IPS-18a (cell line): Measurements from ENCODE around the gene RBBP4.

Experiments used
- H3K27ac ChIP-seq: one replicate; pipeline ENCODE4 v1.5.1; 2013; ENCODE audit warnings: low read length
- H3K27me3 ChIP-seq: one replicate; pipeline ENCODE4 v1.6.1; 2013; ENCODE audit warnings: mild to moderate bottlenecking, low read length; ENCODE audit not compliant: control insufficient read depth, insufficient read depth
- H3K36me3 ChIP-seq: one replicate; pipeline ENCODE4 v1.6.1; 2013; ENCODE audit warnings: low read depth, low read length; ENCODE audit not compliant: control insufficient read depth
- H3K4me1 ChIP-seq: one replicate; pipeline ENCODE4 v1.6.1; 2013; ENCODE audit warnings: low read depth, low read length; ENCODE audit not compliant: control insufficient read depth
- H3K4me3 ChIP-seq: one replicate; pipeline ENCODE4 v1.5.1; 2013; ENCODE audit warnings: low read length
- H3K9ac ChIP-seq: one replicate; pipeline ENCODE4 v1.6.1; 2013; ENCODE audit warnings: mild to moderate bottlenecking, low read length, moderate library complexity
- H3K9me3 ChIP-seq: one replicate; pipeline ENCODE4 v1.6.1; 2013; ENCODE audit warnings: low read depth, low read length; ENCODE audit not compliant: control insufficient read depth

RBBP4 gene

GRCh38 chr1:32650752-32651460, at the start of gene RBBP4:
TSS of gene RBBP4 (plus strand) at chr1:32651208. CDS start at chr1:32651307, 99 bp downstream.
- peak within 1 kb of the TSS; percentile 100 for H3K27ac ChIP-seq
- H3K4me1 ChIP-seq, result peaks cover 12% of the 10 kb centered on the region
- H3K36me3 ChIP-seq, result peaks cover 37% of the 10 kb centered on the region
- no peaks in the 10 kb centered on the region for H3K27me3 ChIP-seq
- peak within 1 kb of the TSS; percentile 100 for H3K9ac ChIP-seq
- peak within 1 kb of the TSS; percentile 94 for H3K4me3 ChIP-seq
- no peaks in the 10 kb centered on the region for H3K9me3 ChIP-seq

GRCh38 chr1:32605711-32606424, 45.1 kb upstream of the RBBP4 start:
- H3K4me1 ChIP-seq, result no peaks in the 10 kb centered on the region
- H3K9me3 ChIP-seq, result no peaks in the 10 kb centered on the region
- no peak overlapping the region for H3K27ac ChIP-seq
- no peaks in the 10 kb centered on the region for H3K27me3 ChIP-seq
- H3K36me3 ChIP-seq, result peaks cover 2% of the 10 kb centered on the region
- no peak overlapping the region for H3K9ac ChIP-seq
- H3K4me3 ChIP-seq, result no peak overlapping the region

- no peak overlapping the region for H3K9ac ChIP-seq
- H3K4me1 ChIP-seq, result no peaks in the 10 kb centered on the region
- H3K27me3 ChIP-seq, result no peaks in the 10 kb centered on the region
- no peaks in the 10 kb centered on the region for H3K9me3 ChIP-seq
- no peaks in the 10 kb centered on the region for H3K36me3 ChIP-seq
- H3K27ac ChIP-seq, result no peak overlapping the region
- H3K4me3 ChIP-seq, result no peak overlapping the region
These were observed 44.2 kb upstream of the RBBP4 start for GRCh38 chr1:32606565-32607371.

- Histone ChIP-seq H3K4me3 (no peak overlapping the region), H3K36me3 (no peaks in the 10 kb centered on the region), H3K27me3 (no peaks in the 10 kb centered on the region), H3K4me1 (no peaks in the 10 kb centered on the region), H3K9ac (no peak overlapping the region), H3K9me3 (no peaks in the 10 kb centered on the region), H3K27ac (no peak overlapping the region)
These were observed 41.8 kb upstream of the RBBP4 start for GRCh38 chr1:32609180-32609579.

GRCh38 chr1:32611859-32612188, 39.2 kb upstream of the RBBP4 start:
- Histone ChIP-seq H3K9me3 (no peaks in the 10 kb centered on the region), H3K27ac (no peak overlapping the region), H3K36me3 (no peaks in the 10 kb centered on the region), H3K9ac (peak overlapping the region; percentile 48), H3K4me3 (peak overlapping the region; percentile 76), H3K27me3 (no peaks in the 10 kb centered on the region), H3K4me1 (no peaks in the 10 kb centered on the region)

GRCh38 chr1:32612189-32612881, 38.7 kb upstream of the RBBP4 start:
- Histone ChIP-seq H3K27me3 (no peaks in the 10 kb centered on the region), H3K4me1 (no peaks in the 10 kb centered on the region), H3K9me3 (no peaks in the 10 kb centered on the region), H3K9ac (peak overlapping the region; percentile 48), H3K27ac (no peak overlapping the region), H3K36me3 (no peaks in the 10 kb centered on the region), H3K4me3 (peak overlapping the region; percentile 76)

- no peaks in the 10 kb centered on the region for H3K9me3 ChIP-seq
- no peak overlapping the region for H3K27ac ChIP-seq
- no peaks in the 10 kb centered on the region for H3K36me3 ChIP-seq
- no peak overlapping the region for H3K9ac ChIP-seq
- H3K4me1 ChIP-seq, result no peaks in the 10 kb centered on the region
- H3K27me3 ChIP-seq, result no peaks in the 10 kb centered on the region
- H3K4me3 ChIP-seq, result no peak overlapping the region
These were observed 37.5 kb upstream of the RBBP4 start for GRCh38 chr1:32613472-32613871.

GRCh38 chr1:32618673-32619221, 32.3 kb upstream of the RBBP4 start:
- no peak overlapping the region for H3K27ac ChIP-seq
- no peak overlapping the region for H3K9ac ChIP-seq
- H3K27me3 ChIP-seq, result no peaks in the 10 kb centered on the region
- no peaks in the 10 kb centered on the region for H3K4me1 ChIP-seq
- no peaks in the 10 kb centered on the region for H3K9me3 ChIP-seq
- H3K36me3 ChIP-seq, result no peaks in the 10 kb centered on the region
- H3K4me3 ChIP-seq, result no peak overlapping the region

GRCh38 chr1:32619701-32620485, 31.1 kb upstream of the RBBP4 start:
- no peaks in the 10 kb centered on the region for H3K36me3 ChIP-seq

GRCh38 chr1:32622205-32622604, 28.8 kb upstream of the RBBP4 start:
- no peak overlapping the region for H3K27ac ChIP-seq
- no peak overlapping the region for H3K9ac ChIP-seq
- peaks cover 9% of the 10 kb centered on the region for H3K36me3 ChIP-seq

More at GRCh38 chr1:32619701-32620485, 31.1 kb upstream of the RBBP4 start:
- Histone ChIP-seq H3K4me3 (no peak overlapping the region), H3K9ac (no peak overlapping the region), H3K27me3 (no peaks in the 10 kb centered on the region), H3K27ac (no peak overlapping the region), H3K4me1 (no peaks in the 10 kb centered on the region), H3K9me3 (no peaks in the 10 kb centered on the region)

More at GRCh38 chr1:32622205-32622604, 28.8 kb upstream of the RBBP4 start:
- H3K4me3 ChIP-seq, result no peak overlapping the region
- H3K9me3 ChIP-seq, result no peaks in the 10 kb centered on the region
- no peaks in the 10 kb centered on the region for H3K4me1 ChIP-seq
- no peaks in the 10 kb centered on the region for H3K27me3 ChIP-seq
